Keratinocyte (primary cell): ENCODE results near the gene B3GNT9. TPM values are rescaled to one million over a fixed set of nuclear protein-coding genes. Genes with fewer than 3 reads are reported as not detected.

Experiments
- DNase-seq: peaks from one replicate; pipeline ENCODE4 v3.0.0-alpha.2; 2011; ENCODE audit warnings: low read depth, missing footprints, low spot score
- FAIRE-seq: peaks from 2 replicates; lab custom pipeline; 2011; peaks lifted over from hg19 to GRCh38; lab: Jason Lieb, UNC
- H2AFZ ChIP-seq: 2 replicates; pipeline ENCODE4 v1.6.0; 2012; ENCODE audit warnings: low read length, control low read depth, inconsistent platforms; ENCODE audit not compliant: control insufficient read depth
- H3K27ac ChIP-seq: 2 replicates; pipeline ENCODE4 v1.5.1; 2011; ENCODE audit warnings: low read length; ENCODE audit not compliant: control insufficient read depth, insufficient read depth
- H3K27me3 ChIP-seq: 3 replicates; pipeline ENCODE4 v1.6.0; 2011; ENCODE audit warnings: low read length; ENCODE audit not compliant: control insufficient read depth, insufficient read depth; ENCODE audit errors: extremely low read depth
- H3K36me3 ChIP-seq, 2 experiments: 2 replicates in 1 of 2; 3 replicates in 1 of 2; pipeline ENCODE4 v1.5.1; 2011; ENCODE audit warnings: low read length in 2 of 2, mild to moderate bottlenecking in 1 of 2; ENCODE audit not compliant: control insufficient read depth in 2 of 2, insufficient read depth in 2 of 2; ENCODE audit errors: extremely low read depth in 1 of 2
- H3K4me1 ChIP-seq: 3 replicates; pipeline ENCODE4 v1.5.1; 2011; ENCODE audit warnings: low read length; ENCODE audit not compliant: control insufficient read depth, insufficient read depth; ENCODE audit errors: extremely low read depth
- H3K4me2 ChIP-seq: 3 replicates; pipeline ENCODE4 v1.6.0; 2011; ENCODE audit warnings: low read depth, low read length; ENCODE audit not compliant: control insufficient read depth, insufficient read depth; ENCODE audit errors: extremely low read depth
- H3K4me3 ChIP-seq, 3 experiments: fragments of 200-600 bp in 1 of 3; sonication (generic) in 1 of 3; 2 replicates in 2 of 3; 3 replicates in 1 of 3; pipeline ENCODE4 v1.5.1; 2011 to 2016; ENCODE audit warnings: low read length in 3 of 3, mild to moderate bottlenecking in 3 of 3, control low read depth in 2 of 3, inconsistent platforms in 1 of 3, low read depth in 1 of 3, mixed read lengths in 1 of 3, mixed run types in 1 of 3, moderate library complexity in 1 of 3; ENCODE audit not compliant: control insufficient read depth in 2 of 3, insufficient read depth in 2 of 3; ENCODE audit errors: extremely low read depth in 1 of 3
- H3K79me2 ChIP-seq: 2 replicates; pipeline ENCODE4 v1.6.0; 2012; ENCODE audit warnings: low read length; ENCODE audit not compliant: control insufficient read depth, insufficient read depth
- H3K9ac ChIP-seq: 3 replicates; pipeline ENCODE4 v1.6.0; 2011; ENCODE audit warnings: low read length; ENCODE audit not compliant: control insufficient read depth, insufficient read depth; ENCODE audit errors: extremely low read depth
- H3K9me1 ChIP-seq: 3 replicates; pipeline ENCODE4 v1.6.0; 2011; ENCODE audit warnings: low read length; ENCODE audit not compliant: control insufficient read depth, insufficient read depth; ENCODE audit errors: extremely low read depth
- H3K9me3 ChIP-seq: 2 replicates; pipeline ENCODE4 v1.5.1; 2012; ENCODE audit warnings: low read depth, low read length; ENCODE audit not compliant: control insufficient read depth
- H4K20me1 ChIP-seq: 3 replicates; pipeline ENCODE4 v1.6.0; 2011; ENCODE audit warnings: low read length; ENCODE audit not compliant: control insufficient read depth, insufficient read depth; ENCODE audit errors: extremely low read depth
- CTCF ChIP-seq, 3 experiments: IDR thresholded peaks in 1 of 3; conservative IDR thresholded peaks in 1 of 3; optimal IDR thresholded peaks in 1 of 3; 2 replicates in 2 of 3; 3 replicates in 1 of 3; pipeline versions ENCODE3 to v1.5.1; 2011; ENCODE audit warnings: low read length in 3 of 3, mild to moderate bottlenecking in 3 of 3, moderate library complexity in 2 of 3, control low read depth in 1 of 3, inconsistent platforms in 1 of 3; ENCODE audit not compliant: insufficient read depth in 2 of 3; ENCODE audit errors: extremely low read depth in 1 of 3
- EZH2 ChIP-seq: IDR thresholded peaks from one replicate; pipeline ENCODE4 v1.6.1; 2012; ENCODE audit warnings: inconsistent platforms, mild to moderate bottlenecking, low read length, moderate library complexity
- dilution Hi-C: fragments of 300-500 bp; cut with MboI; formaldehyde crosslinking; loops from one replicate; pipeline ENCODE4 v1.7.0; 2020; ENCODE audit warnings: low sequenced_read_pairs; ENCODE audit not compliant: extremely low pct_ligation_motif_present
- polyA plus RNA-seq, 5 experiments: library from polyadenylated mRNA; depleted of rRNA in 3 of 5; stranded (reverse) in 3 of 5; stranded (forward) in 1 of 5; unstranded in 1 of 5; fragments of >200 nt; gene quantifications; 1 replicate in 1 of 5; 2 replicates in 3 of 5; 3 replicates in 1 of 5; pipeline versions ENCODE4 v1.2.1 to v1.2.3, GENCODE V29; 2011 to 2012; ENCODE audit warnings: missing spikeins in 2 of 5, low read depth in 1 of 5, low replicate concordance in 1 of 5

Gene B3GNT9
- polyA plus RNA-seq, 1 donor (not counting 4 experiments of a cell fraction or from before 2014, with no cell fraction given): 2.6 TPM

- no peak overlapping the region for H3K4me3 ChIP-seq
- peaks cover 28% of the 10 kb centered on the region for H3K4me1 ChIP-seq
- no peaks in the 10 kb centered on the region for H3K27me3 ChIP-seq
- no peaks in the 10 kb centered on the region for H3K9me3 ChIP-seq
- no peak for DNase-seq
- TF ChIP-seq CTCF (optimal IDR thresholded peaks at IDR 0.05 in 1 of 3, IDR thresholded peaks at IDR 0.05 in 1 of 3, conservative IDR thresholded peaks at IDR 0.05 in 1 of 3; ENCODE audit: extremely low read depth in 1 of 3, insufficient read depth in 2 of 3, low read length in 3 of 3) (no peak), EZH2 (no peak)
- no peak overlapping the region for H3K4me2 ChIP-seq
- peaks cover 53% of the 10 kb centered on the region for H3K79me2 ChIP-seq
- dilution Hi-C loops: no loop called here
- peaks cover 4% of the 10 kb centered on the region for H4K20me1 ChIP-seq
- peaks cover 33 to 48% of the 10 kb centered on the region in 2 experiments for H3K36me3 ChIP-seq
- H3K9ac ChIP-seq: no peak overlapping the region
- peaks cover 4% of the 10 kb centered on the region for H3K9me1 ChIP-seq
- H2AFZ ChIP-seq: no peak overlapping the region
- H3K27ac ChIP-seq: no peak overlapping the region
- FAIRE-seq: no peak
Observed at GRCh38 chr16:67196881-67197280, 46.1 kb upstream of the B3GNT9 start.

DNA sequence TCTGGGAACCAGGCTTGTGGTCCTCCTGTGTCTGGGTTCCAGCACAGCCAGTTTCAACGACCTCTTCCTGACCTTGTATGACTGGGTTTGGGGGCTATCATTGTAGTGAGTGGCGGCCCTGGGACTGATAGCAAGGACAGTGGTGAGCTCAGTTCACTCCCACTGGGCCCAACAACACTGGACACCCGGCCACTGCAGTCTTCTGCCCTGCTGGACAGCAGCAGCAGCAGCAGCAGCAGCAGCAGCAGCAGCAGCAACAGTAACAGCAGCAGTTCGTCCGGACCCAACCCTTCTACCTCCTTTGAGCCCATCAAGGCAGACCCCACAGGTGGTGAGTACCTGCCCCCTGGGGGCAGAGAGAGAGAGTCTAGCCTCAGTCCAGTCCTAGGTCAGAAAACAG is 44.9 kb upstream of the B3GNT9 start:
- Histone ChIP-seq H3K4me1 (peaks cover 34% of the 10 kb centered on the region), H3K36me3 (peaks cover 29 to 48% of the 10 kb centered on the region in 2 experiments)
- no peak for TF ChIP-seq CTCF (optimal IDR thresholded peaks at IDR 0.05 in 1 of 3, IDR thresholded peaks at IDR 0.05 in 1 of 3, conservative IDR thresholded peaks at IDR 0.05 in 1 of 3; ENCODE audit: extremely low read depth in 1 of 3, insufficient read depth in 2 of 3, low read length in 3 of 3)
- TF ChIP-seq EZH2: no peak

More for the DNA sequence above, 44.9 kb upstream of the B3GNT9 start:
- DNase-seq: no peak
- dilution Hi-C loops: no loop called here
- Histone ChIP-seq H3K27me3 (no peaks in the 10 kb centered on the region), H3K79me2 (peaks cover 52% of the 10 kb centered on the region), H3K9me1 (peaks cover 3% of the 10 kb centered on the region), H2AFZ (no peak overlapping the region), H3K27ac (no peak overlapping the region), H3K4me3 (no peak overlapping the region), H4K20me1 (peaks cover 4% of the 10 kb centered on the region), H3K9me3 (no peaks in the 10 kb centered on the region), H3K4me2 (no peak overlapping the region), H3K9ac (no peak overlapping the region)
- no peak for FAIRE-seq
